Adrenal gland (tissue), 12 donors: ENCODE data around the gene CA7. TPM values are rescaled to one million over a fixed set of nuclear protein-coding genes. Genes with fewer than 3 reads are reported as not detected.
A peak's percentile ranks its signal among the peaks of the same experiment; 100 is the strongest.

Experiments
- DNase-seq, 7 donors: peaks; one replicate each; pipeline ENCODE4 v3.0.0-alpha.2; 2019 to 2020
- H3K27ac ChIP-seq, 5 donors: fragments of 200-600 bp; sonication (generic) in 4 of 5; 1 replicate in 3 of 5; 2 replicates in 2 of 5; pipeline versions ENCODE4 v1.5.1 to v1.8.0; 2016 to 2020; ENCODE audit warnings: mild to moderate bottlenecking in 1 of 5
- H3K27me3 ChIP-seq: fragments of 200-600 bp; 2 replicates; pipeline ENCODE4 v1.8.0; 2021
- H3K36me3 ChIP-seq, 2 donors: fragments of 200-600 bp; replicated peaks in 1 of 2; 1 replicate in 1 of 2; 2 replicates in 1 of 2; pipeline versions ENCODE4 v1.5.1 to v1.8.0; 2018 to 2022
- H3K4me1 ChIP-seq, 2 donors: fragments of 200-600 bp; replicated peaks in 1 of 2; 1 replicate in 1 of 2; 2 replicates in 1 of 2; pipeline versions ENCODE4 v1.5.1 to v1.8.0; 2018 to 2021
- H3K4me3 ChIP-seq, 4 donors: fragments of 200-600 bp; sonication (generic) in 3 of 4; one replicate each; pipeline ENCODE4 v1.5.1; 2016 to 2018
- H3K9me3 ChIP-seq, 3 donors: fragments of 200-600 bp; sonication (generic) in 1 of 3; replicated peaks in 1 of 3; 1 replicate in 2 of 3; 2 replicates in 1 of 3; pipeline versions ENCODE4 v1.5.1 to v1.8.0; 2016 to 2021
- POLR2A ChIP-seq, 2 donors: fragments of 450-650 bp; IDR thresholded peaks; one replicate each; pipeline ENCODE4 v1.6.1; 2017; ENCODE audit warnings: antibody characterized with exemption in 2 of 2, mild to moderate bottlenecking in 2 of 2, moderate library complexity in 1 of 2
- WGBS, 4 donors: extraction: QIAGEN DNeasy Blood & Tissue Kit in 2 of 4; methylation state at CpG; one replicate each; pipeline versions ENCODE4 v1.1.5 to v1.1.7; 2013 to 2017; 5-methylcytosine and 5-hydroxymethylcytosine counted together
- intact Hi-C, 2 donors: fragments of 100-400 bp; cut with DNase I; formaldehyde crosslinking; loops; one replicate each; pipeline versions ENCODE4 v1.14.1 to v1.15.0; 2022 to 2023
- polyA plus RNA-seq, 3 donors: library from polyadenylated mRNA; stranded (reverse); fragments of 200-250 nt in 2 of 3; fragments of 350-450 nt in 1 of 3; fragmentation: Illumina TruSeq in 1 of 3; extraction: RNeasy Lipid Tissue Mini Kit (QIAGEN cat#74804) in 1 of 3; gene quantifications; one replicate each; pipeline ENCODE4 v1.2.3, GENCODE V29; 2013 to 2014
- total RNA-seq, 9 donors: library from RNA; depleted of rRNA in 4 of 9; stranded (reverse); fragments of >200 nt in 4 of 9; fragments of 120-200 nt in 1 of 9; fragmentation: NEBNext Ultra II Directional in 1 of 9; extraction: Animal tissue kit (Norgen Biotek cat#: 25700) in 1 of 9; gene quantifications; one replicate each; pipeline versions ENCODE4 v1.1.0 to v1.2.4, GENCODE V29; 2013 to 2023
- TF ChIP-seq, protein P1 (sequence below), 6 experiments: fragments of 450-650 bp in 4 of 6; fragments of 200-600 bp in 2 of 6; sonication (generic) in 1 of 6; IDR thresholded peaks; 1 replicate in 5 of 6; 2 replicates in 1 of 6; pipeline versions ENCODE4 v1.5.1 to v1.8.0; 2016 to 2021; ENCODE audit warnings: antibody characterized with exemption in 6 of 6, mild to moderate bottlenecking in 2 of 6, moderate library complexity in 1 of 6
- donor health status: healthy with polysubstance abuse.
- donor health status: Bipolar disorder and iron deficiency.
- donor health status: DM: yes; HTN: yes; CAD: no.
- donor health status: DM: no; HTN: no; CAD: no.
- donor health status: DM: no; HTN: no; CAD: no.
- donor health status: DM: yes; HTN: yes; CAD: no.

Gene CA7
- total and polyA plus RNA-seq, 12 donors: not detected

DNA sequence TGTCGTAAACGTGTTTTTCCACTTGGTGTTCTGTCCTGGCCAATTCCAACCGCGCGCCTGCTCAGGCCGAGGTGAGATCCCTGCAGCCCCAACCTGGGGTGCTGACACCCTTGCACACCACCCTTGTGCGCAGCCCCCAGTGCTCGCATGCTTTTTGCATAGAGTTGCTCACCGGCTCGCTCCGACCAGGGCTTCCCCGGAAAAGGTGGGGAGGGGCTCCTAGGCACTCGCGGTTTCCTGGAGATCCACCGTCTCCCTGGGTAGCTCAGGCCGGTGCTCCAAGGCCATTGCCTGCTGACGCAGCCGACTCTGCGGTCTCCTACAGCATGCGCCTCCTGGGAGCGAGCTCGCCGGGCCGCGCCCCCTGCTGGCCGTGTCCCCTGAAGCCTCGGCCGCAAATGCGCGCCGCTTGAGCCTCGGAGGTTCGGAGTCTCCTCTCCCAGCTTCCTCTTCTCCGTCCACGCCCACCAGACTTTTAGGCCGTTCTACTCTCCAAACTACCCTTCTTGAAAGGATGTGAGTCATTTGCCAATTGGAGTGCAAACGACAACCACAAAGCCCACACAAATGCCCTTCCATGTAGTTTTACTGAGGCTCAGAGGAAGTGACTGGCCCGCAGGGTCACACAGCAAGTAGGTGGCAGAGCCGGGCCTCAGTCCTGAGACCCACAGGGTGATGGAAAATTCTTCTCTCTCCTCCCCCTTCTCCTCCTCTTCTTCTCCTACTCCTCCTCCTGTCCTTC, 28.9 kb downstream of the CA7 start:
- TF ChIP-seq, protein P1, sequence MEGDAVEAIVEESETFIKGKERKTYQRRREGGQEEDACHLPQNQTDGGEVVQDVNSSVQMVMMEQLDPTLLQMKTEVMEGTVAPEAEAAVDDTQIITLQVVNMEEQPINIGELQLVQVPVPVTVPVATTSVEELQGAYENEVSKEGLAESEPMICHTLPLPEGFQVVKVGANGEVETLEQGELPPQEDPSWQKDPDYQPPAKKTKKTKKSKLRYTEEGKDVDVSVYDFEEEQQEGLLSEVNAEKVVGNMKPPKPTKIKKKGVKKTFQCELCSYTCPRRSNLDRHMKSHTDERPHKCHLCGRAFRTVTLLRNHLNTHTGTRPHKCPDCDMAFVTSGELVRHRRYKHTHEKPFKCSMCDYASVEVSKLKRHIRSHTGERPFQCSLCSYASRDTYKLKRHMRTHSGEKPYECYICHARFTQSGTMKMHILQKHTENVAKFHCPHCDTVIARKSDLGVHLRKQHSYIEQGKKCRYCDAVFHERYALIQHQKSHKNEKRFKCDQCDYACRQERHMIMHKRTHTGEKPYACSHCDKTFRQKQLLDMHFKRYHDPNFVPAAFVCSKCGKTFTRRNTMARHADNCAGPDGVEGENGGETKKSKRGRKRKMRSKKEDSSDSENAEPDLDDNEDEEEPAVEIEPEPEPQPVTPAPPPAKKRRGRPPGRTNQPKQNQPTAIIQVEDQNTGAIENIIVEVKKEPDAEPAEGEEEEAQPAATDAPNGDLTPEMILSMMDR (IDR thresholded peaks at IDR 0.05): peak; percentile 75 to 94 (median 89)
- TF ChIP-seq POLR2A (IDR thresholded peaks at IDR 0.05): no peak
- peak; percentile 92 to 96 (median 95) for DNase-seq
- peaks cover 0 to 9% of the 10 kb centered on the region in 2 donors for H3K4me1 ChIP-seq
- H3K27me3 ChIP-seq: no peaks in the 10 kb centered on the region
- H3K4me3 ChIP-seq: peak overlapping the region in 1 of 4 donors; percentile 56
- H3K9me3 ChIP-seq: no peaks in the 10 kb centered on the region
- no peaks in the 10 kb centered on the region for H3K36me3 ChIP-seq
- H3K27ac ChIP-seq: peak overlapping the region in 3 of 5 donors; percentile 6 to 81 (median 74)
- 3 to 11% (median 3%) methylated on average over 12 to 39 of the region's 39 CpGs for whole genome bisulfite sequencing, 4 donors
- intact Hi-C loops: no loop called here

DNA sequence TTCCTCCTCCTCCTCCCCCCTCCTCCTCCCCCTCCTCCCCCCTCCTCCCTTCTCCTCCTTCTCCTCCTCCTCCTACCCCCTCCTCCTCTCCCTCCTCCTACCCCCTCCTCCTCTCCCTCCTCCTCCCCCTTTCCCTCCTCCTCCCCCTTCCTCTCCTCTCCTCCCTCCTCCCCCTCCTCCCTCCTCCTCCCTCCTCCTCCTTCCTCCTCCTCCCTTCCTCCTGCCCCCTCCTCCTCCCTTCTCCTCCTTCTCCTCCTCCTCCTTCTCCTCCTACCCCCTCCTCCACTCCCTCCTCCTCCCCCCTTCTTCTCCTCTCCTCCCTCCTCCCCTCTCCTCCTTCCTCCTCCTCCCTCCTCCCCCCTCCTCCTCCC, 29.5 kb downstream of the CA7 start:
- Histone ChIP-seq H3K9me3 (no peaks in the 10 kb centered on the region), H3K4me1 (peaks cover 0 to 9% of the 10 kb centered on the region in 2 donors), H3K27ac (peak overlapping the region in 1 of 5 donors; percentile 81), H3K36me3 (no peaks in the 10 kb centered on the region), H3K27me3 (no peaks in the 10 kb centered on the region), H3K4me3 (no peak overlapping the region)
- DNase-seq: no peak
- no peak for TF ChIP-seq POLR2A (IDR thresholded peaks at IDR 0.05)
- TF ChIP-seq, protein P1 (IDR thresholded peaks at IDR 0.05): no peak
- intact Hi-C loops: no loop called here

DNA sequence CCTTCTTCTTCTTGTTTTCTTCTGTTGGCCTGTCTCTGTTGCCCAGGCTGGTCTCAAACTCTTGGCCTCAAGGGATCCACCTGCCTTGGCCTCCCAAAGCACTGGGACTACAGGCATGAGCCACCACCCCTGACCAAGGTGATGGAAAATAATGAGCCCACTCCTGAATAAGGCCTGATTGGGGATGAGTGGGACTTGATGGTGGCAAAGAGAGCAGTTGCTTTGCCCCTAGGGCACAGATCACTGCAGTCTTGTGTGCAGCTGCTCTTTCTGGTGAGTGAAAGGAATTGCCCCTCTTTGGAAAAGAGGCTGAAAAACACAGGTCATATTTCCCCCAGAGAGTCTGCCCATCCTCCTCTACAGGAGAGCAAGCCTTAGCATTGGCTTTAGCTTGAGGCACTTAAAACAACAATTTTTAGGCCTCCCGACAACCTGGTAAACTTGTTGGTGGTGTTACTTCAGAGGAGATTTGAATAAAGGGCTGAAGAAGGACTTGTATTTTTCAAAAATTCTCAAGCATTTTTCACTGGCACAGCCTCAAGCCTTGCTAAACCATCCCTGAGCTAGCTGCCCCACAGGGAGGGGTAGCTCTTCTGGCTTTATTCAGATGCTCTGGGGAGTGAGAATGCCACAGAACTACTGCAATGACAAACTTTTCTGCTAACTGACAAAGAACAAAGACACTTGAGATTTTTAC, 30.0 kb downstream of the CA7 start:
- Histone ChIP-seq H3K9me3 (no peaks in the 10 kb centered on the region), H3K4me1 (peaks cover 0 to 9% of the 10 kb centered on the region in 2 donors), H3K4me3 (no peak overlapping the region), H3K36me3 (no peaks in the 10 kb centered on the region), H3K27me3 (no peaks in the 10 kb centered on the region), H3K27ac (peak overlapping the region in 1 of 5 donors; percentile 3)
- intact Hi-C loops: no loop called here
- no peak for TF ChIP-seq POLR2A (IDR thresholded peaks at IDR 0.05)
- TF ChIP-seq, protein P1 (IDR thresholded peaks at IDR 0.05): no peak
- DNase-seq: no peak
- 22 to 88% (median 69%) methylated on average over 1 of the region's 1 CpG for WGBS, 4 donors

DNA sequence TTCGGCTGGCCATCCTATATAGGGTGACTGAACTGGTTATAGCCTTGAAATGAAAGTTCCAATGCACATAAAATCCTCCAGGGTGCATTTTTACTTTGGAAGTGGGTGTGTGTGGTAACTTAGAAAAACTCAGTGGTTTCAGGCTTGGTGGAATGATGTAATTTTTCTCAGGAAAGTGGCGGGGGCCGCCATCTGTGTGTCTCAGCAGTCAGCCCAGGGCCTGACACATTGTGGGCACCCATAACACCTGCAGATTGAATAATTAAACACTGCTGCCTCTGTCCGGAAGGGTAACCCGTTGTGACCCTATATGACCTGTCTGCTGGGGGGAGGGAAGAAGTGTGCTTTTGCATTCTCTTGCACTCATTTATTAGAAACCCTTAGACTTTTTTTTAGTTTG, 33.9 kb downstream of the CA7 start:
- Histone ChIP-seq H3K27me3 (no peaks in the 10 kb centered on the region), H3K4me3 (no peak overlapping the region), H3K27ac (no peak overlapping the region), H3K9me3 (no peaks in the 10 kb centered on the region), H3K36me3 (no peaks in the 10 kb centered on the region), H3K4me1 (peaks cover 13 to 14% of the 10 kb centered on the region in 2 donors)
- TF ChIP-seq POLR2A (IDR thresholded peaks at IDR 0.05): no peak
- TF ChIP-seq, protein P1 (IDR thresholded peaks at IDR 0.05): no peak
- DNase-seq: no peak
- WGBS, 4 donors: 43 to 60% (median 51%) methylated on average over 5 of the region's 5 CpGs
- intact Hi-C loops: no loop called here
